ENCODE results near the gene LGMN.

LGMN gene

DNA sequence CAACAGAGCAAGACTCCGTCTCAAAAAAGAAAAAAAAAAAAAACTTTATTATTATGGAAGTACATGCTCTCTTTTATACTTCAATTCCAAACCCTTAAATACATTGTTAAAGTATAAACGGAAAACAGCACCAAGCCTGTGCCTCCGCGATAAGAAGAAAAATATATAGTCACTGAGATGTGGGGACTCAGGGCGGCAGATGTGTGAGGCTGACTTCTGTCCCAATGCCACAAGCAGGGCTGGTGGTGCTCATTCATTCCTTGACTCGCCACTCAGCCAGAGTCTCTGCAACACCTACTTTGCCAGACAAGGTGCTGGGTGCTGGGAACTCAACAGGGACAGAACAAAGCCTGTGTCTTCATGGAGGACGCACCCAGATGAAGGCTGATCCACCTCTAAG lies 13.8 kb downstream of the LGMN start:
- TF ChIP-seq, protein P1, sequence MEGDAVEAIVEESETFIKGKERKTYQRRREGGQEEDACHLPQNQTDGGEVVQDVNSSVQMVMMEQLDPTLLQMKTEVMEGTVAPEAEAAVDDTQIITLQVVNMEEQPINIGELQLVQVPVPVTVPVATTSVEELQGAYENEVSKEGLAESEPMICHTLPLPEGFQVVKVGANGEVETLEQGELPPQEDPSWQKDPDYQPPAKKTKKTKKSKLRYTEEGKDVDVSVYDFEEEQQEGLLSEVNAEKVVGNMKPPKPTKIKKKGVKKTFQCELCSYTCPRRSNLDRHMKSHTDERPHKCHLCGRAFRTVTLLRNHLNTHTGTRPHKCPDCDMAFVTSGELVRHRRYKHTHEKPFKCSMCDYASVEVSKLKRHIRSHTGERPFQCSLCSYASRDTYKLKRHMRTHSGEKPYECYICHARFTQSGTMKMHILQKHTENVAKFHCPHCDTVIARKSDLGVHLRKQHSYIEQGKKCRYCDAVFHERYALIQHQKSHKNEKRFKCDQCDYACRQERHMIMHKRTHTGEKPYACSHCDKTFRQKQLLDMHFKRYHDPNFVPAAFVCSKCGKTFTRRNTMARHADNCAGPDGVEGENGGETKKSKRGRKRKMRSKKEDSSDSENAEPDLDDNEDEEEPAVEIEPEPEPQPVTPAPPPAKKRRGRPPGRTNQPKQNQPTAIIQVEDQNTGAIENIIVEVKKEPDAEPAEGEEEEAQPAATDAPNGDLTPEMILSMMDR (IDR thresholded peaks at IDR 0.05) = no peak

DNA sequence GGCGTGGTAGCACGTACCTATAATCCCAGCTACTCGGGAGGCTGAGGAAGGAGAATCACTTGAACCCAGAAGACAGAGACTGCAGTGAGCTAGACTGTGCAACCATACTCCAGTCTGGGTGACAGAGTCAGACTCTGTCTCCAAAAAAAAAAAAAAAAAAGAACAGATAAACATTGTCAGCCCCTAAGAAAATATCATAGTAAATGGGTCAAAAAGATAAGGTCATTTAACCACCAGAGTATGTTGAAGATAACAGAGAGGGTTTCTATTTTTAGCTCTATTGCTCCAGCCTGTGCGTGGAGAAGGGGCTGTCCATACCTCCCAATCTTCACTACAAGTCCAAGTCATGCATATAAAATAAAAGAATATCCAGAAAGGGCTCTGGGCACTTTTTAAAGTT lies 15.4 kb downstream of the LGMN start:
- TF ChIP-seq, protein P1 (IDR thresholded peaks at IDR 0.05) = no peak

DNA sequence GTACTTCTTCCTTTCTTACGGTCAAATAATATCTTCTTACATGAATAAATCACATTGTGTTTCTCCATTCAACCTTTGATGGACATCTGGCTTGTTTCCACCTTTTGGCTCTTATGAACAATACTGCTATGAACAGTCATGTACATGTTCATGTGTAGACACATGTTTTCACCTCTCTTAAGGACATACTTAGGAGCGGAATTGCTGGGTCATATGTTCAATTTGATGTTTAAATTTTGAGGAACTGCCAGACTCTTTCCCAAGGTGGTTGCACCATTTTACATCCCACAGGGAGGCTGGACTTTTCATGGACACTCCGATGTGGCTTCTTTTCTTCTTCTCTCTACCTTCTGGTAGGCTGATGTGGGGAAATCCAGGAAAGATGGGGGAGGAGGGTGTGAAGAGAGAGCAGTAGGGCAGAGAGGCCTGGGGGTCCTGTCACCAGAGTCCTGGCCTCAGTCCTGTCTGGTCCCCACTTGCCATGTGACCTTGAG lies 16.8 kb downstream of the LGMN start:
- TF ChIP-seq, protein P1 (IDR thresholded peaks at IDR 0.05) = no peak

DNA sequence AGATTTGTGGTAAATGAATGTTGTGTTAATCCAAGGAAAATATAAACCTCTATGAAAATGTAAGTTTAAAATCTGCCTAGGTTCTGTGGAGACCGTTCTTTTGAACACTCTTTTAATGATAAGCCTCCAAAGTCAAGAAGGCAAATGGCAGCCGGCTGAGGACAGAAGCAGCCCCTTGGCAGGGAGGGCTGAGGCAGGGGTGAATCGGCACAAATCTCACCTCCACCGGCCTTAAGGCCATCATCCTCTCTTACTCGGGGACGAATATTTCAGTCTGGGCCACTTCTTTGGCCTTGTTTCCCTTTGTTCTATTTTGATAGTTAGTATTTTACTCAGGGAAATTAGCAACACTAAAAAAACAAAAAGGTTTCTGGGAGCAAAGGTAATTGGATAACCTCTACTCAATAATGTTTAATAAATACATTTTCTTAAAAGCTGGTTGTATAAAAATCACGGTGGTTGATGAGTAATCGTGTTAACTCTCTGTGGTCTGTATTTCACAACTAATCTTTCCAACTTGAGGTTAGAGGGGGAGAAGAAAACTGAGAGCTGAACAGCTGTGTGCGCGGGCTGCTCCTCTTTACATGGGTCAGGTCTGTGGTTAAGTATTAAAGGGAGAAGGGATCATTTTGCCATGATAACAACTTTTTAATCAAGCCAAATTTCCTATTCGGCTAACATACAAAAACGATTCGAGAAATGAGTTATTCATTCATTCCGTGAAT lies 18.6 kb downstream of the LGMN start:
- TF ChIP-seq, protein P1 (IDR thresholded peaks at IDR 0.05) = no peak

DNA sequence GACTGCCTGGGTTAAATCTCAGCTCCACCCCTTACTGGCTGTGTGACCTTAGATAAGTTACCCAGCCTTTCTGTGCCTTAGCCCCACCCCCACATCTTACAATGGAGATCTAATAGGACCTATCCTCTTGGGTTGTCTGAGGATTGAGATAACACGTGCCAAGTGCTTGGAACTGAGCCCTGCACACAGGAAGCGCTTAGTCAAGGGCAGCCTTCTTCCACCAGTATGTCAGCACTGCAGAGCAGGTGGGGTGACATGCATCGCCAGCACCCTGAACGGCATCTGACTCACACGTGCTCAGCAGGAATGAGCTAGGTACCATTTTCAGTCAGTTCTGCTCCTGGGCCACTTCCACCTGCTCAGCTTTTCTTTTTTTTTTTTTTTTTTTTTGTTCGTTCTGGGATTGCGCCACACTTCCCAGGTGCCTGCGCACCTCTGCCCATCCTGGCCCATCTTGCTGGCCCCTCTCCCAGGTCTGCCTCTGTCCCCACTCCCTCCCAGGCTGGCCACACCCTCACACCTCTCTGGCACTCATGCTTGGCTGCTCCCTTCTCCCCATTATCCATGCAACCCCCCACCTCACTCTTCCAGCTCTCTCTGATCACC lies 19.6 kb downstream of the LGMN start:
- TF ChIP-seq, protein P1 (IDR thresholded peaks at IDR 0.05) = no peak

DNA sequence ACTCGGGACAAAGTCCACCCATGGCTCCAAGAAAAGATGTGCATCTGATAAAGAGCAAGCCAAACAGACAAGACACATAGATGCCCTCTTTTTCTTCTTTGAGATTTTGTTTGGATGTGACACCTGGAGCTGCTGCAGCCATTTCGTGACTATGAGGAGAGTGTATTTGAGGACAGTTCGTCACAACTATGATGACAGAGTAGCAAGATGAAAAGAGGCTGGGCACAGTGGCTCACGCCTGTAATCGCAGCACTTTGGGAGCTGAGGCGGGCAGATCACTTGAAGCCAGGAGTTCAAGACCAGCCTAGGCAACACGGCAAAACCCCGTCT lies 21.5 kb downstream of the LGMN start:
- TF ChIP-seq, protein P1 (IDR thresholded peaks at IDR 0.05) = no peak

DNA sequence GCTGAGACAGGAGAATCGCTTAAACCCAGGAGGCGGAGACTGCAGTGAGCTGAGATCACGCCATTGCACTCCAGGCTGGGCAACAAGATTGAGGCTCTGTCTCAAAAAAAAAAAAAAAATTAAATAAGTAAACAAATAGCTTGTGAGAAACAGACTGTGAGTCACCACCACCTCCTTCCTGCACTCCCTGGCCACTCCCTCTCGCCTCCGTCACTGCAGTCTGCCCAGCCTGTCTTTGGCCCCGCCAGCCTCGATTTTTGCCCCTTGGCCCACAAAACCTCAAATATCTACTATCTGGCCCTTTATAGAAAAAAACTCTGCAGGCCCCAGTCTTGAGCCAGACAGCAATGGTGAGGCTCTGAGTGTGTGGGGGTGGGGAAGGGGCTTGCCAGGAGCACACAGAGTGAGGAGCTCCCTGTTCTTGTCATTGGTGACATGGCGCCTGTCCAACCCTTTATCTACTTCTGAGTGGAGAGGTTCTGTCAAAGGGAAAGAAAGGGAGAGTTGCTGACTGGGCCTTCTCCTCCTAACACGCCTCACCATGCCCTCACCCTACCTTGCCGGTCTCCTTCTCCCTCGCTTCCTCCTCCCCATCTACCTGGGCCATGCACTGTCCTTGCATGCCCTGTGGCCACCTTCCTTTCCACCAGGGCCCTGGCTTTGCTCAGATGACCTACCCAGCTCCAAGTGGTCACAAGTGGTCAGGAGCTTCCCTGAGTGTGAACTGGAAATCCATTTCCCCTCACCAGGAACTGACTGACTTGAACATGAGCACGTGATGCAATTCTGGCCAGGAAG lies 22.1 kb downstream of the LGMN start:
- TF ChIP-seq, protein P1 (IDR thresholded peaks at IDR 0.05) = no peak

All from LNCAP (cell line).